CD14-positive monocyte (primary cell): Measurements from ENCODE around the gene GRWD1. TPM values are rescaled to one million over a fixed set of nuclear protein-coding genes. Genes with fewer than 3 reads are reported as not detected.

Experiments used
- DNase-seq, 3 donors: peaks; one replicate each; pipeline ENCODE4 v3.0.0-alpha.2; 2011 to 2022
- H2AFZ ChIP-seq: 2 replicates; pipeline ENCODE4 v1.6.0; 2012; ENCODE audit warnings: mild to moderate bottlenecking, low read depth, low read length, inconsistent platforms; ENCODE audit not compliant: insufficient read depth, poor library complexity, severe bottlenecking
- H3K27ac ChIP-seq, 2 donors: 1 replicate in 1 of 2; 2 replicates in 1 of 2; pipeline ENCODE4 v1.5.1; 2012 to 2013; ENCODE audit warnings: low read length in 2 of 2, control low read depth in 1 of 2, inconsistent platforms in 1 of 2, low read depth in 1 of 2, mild to moderate bottlenecking in 1 of 2
- H3K27me3 ChIP-seq, 2 donors: one replicate each; pipeline versions ENCODE4 v1.6.0 to v1.6.1; 2011 to 2013; ENCODE audit warnings: low read length in 2 of 2; ENCODE audit not compliant: control insufficient read depth in 2 of 2, insufficient read depth in 2 of 2
- H3K36me3 ChIP-seq, 2 donors: replicated peaks in 1 of 2; 1 replicate in 1 of 2; 2 replicates in 1 of 2; pipeline versions ENCODE4 v1.5.1 to v1.6.1; 2012 to 2013; ENCODE audit warnings: low read length in 2 of 2, control low read depth in 1 of 2, inconsistent platforms in 1 of 2, mild to moderate bottlenecking in 1 of 2; ENCODE audit not compliant: insufficient read depth in 2 of 2, control insufficient read depth in 1 of 2
- H3K4me1 ChIP-seq, 2 donors: 1 replicate in 1 of 2; 2 replicates in 1 of 2; pipeline versions ENCODE4 v1.5.1 to v1.6.1; 2012 to 2013; ENCODE audit warnings: low read length in 2 of 2, control low read depth in 1 of 2, inconsistent platforms in 1 of 2, mild to moderate bottlenecking in 1 of 2, moderate library complexity in 1 of 2; ENCODE audit not compliant: insufficient read depth in 2 of 2, control insufficient read depth in 1 of 2
- H3K4me2 ChIP-seq: replicated peaks from 2 replicates; pipeline ENCODE3; 2012; ENCODE audit warnings: low read length, moderate library complexity, mild to moderate bottlenecking; ENCODE audit not compliant: poor library complexity, severe bottlenecking; ENCODE audit errors: extremely low read depth
- H3K4me3 ChIP-seq, 3 experiments: fragments of 200-600 bp in 1 of 3; sonication (generic) in 1 of 3; replicated peaks in 1 of 3; 1 replicate in 2 of 3; 2 replicates in 1 of 3; pipeline ENCODE4 v1.5.1; 2011 to 2013; ENCODE audit warnings: low read length in 3 of 3, mild to moderate bottlenecking in 3 of 3, control low read depth in 2 of 3, low read depth in 2 of 3, inconsistent platforms in 1 of 3, moderate library complexity in 1 of 3
- H3K79me2 ChIP-seq: 2 replicates; pipeline ENCODE4 v1.6.0; 2012; ENCODE audit warnings: mild to moderate bottlenecking, control low read depth, inconsistent platforms, low read length, moderate library complexity; ENCODE audit not compliant: insufficient read depth
- H3K9ac ChIP-seq: 2 replicates; pipeline ENCODE4 v1.6.0; 2017; ENCODE audit warnings: low read length, mild to moderate bottlenecking; ENCODE audit not compliant: insufficient read depth, poor library complexity, severe bottlenecking
- H3K9me3 ChIP-seq, 2 donors: replicated peaks in 1 of 2; 1 replicate in 1 of 2; 2 replicates in 1 of 2; pipeline versions ENCODE4 v1.5.1 to v1.6.1; 2012 to 2013; ENCODE audit warnings: low read length in 2 of 2, control low read depth in 1 of 2; ENCODE audit not compliant: control insufficient read depth in 1 of 2, insufficient read depth in 1 of 2
- H4K20me1 ChIP-seq: 2 replicates; pipeline ENCODE4 v1.6.0; 2012; ENCODE audit warnings: mild to moderate bottlenecking, low read length, control low read depth, moderate library complexity; ENCODE audit not compliant: insufficient read depth
- H3K27ac Mint-ChIP-seq, 7 donors: one replicate each; pipeline ENCODE4 v1.8.0; 2020; ENCODE audit warnings: mild to moderate bottlenecking in 7 of 7, mixed read lengths in 7 of 7, moderate library complexity in 6 of 7, inconsistent platforms in 2 of 7
- H3K27me3 Mint-ChIP-seq, 3 donors: one replicate each; pipeline ENCODE4 v1.8.0; 2021 to 2022; ENCODE audit warnings: low read depth in 3 of 3, mild to moderate bottlenecking in 3 of 3, mixed read lengths in 3 of 3, moderate library complexity in 3 of 3, inconsistent platforms in 1 of 3
- H3K36me3 Mint-ChIP-seq, 2 donors: one replicate each; pipeline ENCODE4 v1.8.0; 2020; ENCODE audit warnings: mixed read lengths in 2 of 2, inconsistent platforms in 1 of 2, mild to moderate bottlenecking in 1 of 2
- H3K4me1 Mint-ChIP-seq: one replicate; pipeline ENCODE4 v1.8.0; 2020; ENCODE audit warnings: mild to moderate bottlenecking, mixed read lengths
- H3K4me3 Mint-ChIP-seq, 2 donors: one replicate each; pipeline ENCODE4 v1.8.0; 2020; ENCODE audit warnings: mild to moderate bottlenecking in 2 of 2, mixed read lengths in 2 of 2, moderate library complexity in 1 of 2
- H3K9me3 Mint-ChIP-seq, 7 donors: one replicate each; pipeline ENCODE4 v1.8.0; 2020 to 2022; ENCODE audit warnings: mixed read lengths in 7 of 7, mild to moderate bottlenecking in 6 of 7, moderate library complexity in 6 of 7, inconsistent platforms in 2 of 7
- WGBS: methylation state at CpG from one replicate; pipeline ENCODE4 v1.1.5; 2013; ENCODE audit warnings: missing lambda C conversion rate; ENCODE audit not compliant: insufficient coverage; 5-methylcytosine and 5-hydroxymethylcytosine counted together
- intact Hi-C, 2 donors: fragments of 100-400 bp; cut with micrococcal nuclease; formaldehyde crosslinking; loops; one replicate each; pipeline versions ENCODE4 v1.15.0 to v1.15.1; 2023
- polyA plus RNA-seq, 3 donors: library from polyadenylated mRNA; depleted of rRNA in 1 of 3; unstranded in 2 of 3; stranded (reverse) in 1 of 3; fragments of 300-500 nt in 2 of 3; fragments of >200 nt in 1 of 3; fragmentation: Illumina TruSeq in 2 of 3; gene quantifications; 1 replicate in 2 of 3; 2 replicates in 1 of 3; pipeline ENCODE4 v1.2.3, GENCODE V29; 2012 to 2021
- TF ChIP-seq, protein P1 (sequence below): fragments of 200-600 bp; IDR thresholded peaks from one replicate; pipeline ENCODE4 v1.8.0; 2022; ENCODE audit warnings: antibody characterized with exemption, mild to moderate bottlenecking

Gene GRWD1
- polyA plus RNA-seq, 3 donors, result 3.7 to 13.9 (median 10.0) TPM

DNA sequence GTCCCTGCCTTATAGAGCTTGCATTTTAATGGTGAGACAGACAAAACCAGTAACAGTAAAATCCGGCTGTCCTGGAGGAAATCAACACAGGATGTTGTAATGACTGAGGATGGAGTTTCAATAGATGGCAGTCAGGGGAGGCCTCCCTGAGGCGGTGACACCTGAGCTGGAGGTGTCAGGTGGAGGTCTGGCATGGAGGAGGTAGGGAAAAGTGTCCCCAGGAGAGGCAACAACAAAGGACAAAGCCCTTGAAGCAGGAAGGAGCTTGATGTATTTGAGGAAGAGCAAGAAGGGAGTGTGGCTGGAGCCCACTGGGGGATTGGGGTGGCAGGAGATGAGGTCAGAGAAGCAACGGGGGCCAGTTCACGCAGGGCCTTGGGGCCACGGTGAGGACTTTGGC lies 44.5 kb upstream of the GRWD1 start:
- H3K79me2 ChIP-seq, result no peaks in the 10 kb centered on the region
- H3K9me3 ChIP-seq, result peaks cover 0 to 4% of the 10 kb centered on the region in 2 donors
- peaks cover 2 to 23% (median 13%) of the 10 kb centered on the region in 7 donors for H3K9me3 Mint-ChIP-seq
- peaks cover 32 to 39% of the 10 kb centered on the region in 2 donors for H3K4me1 ChIP-seq
- WGBS, result 77% methylated on average over 5 of the region's 5 CpGs
- TF ChIP-seq, protein P1, sequence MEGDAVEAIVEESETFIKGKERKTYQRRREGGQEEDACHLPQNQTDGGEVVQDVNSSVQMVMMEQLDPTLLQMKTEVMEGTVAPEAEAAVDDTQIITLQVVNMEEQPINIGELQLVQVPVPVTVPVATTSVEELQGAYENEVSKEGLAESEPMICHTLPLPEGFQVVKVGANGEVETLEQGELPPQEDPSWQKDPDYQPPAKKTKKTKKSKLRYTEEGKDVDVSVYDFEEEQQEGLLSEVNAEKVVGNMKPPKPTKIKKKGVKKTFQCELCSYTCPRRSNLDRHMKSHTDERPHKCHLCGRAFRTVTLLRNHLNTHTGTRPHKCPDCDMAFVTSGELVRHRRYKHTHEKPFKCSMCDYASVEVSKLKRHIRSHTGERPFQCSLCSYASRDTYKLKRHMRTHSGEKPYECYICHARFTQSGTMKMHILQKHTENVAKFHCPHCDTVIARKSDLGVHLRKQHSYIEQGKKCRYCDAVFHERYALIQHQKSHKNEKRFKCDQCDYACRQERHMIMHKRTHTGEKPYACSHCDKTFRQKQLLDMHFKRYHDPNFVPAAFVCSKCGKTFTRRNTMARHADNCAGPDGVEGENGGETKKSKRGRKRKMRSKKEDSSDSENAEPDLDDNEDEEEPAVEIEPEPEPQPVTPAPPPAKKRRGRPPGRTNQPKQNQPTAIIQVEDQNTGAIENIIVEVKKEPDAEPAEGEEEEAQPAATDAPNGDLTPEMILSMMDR, result no peak
- no peak overlapping the region for H2AFZ ChIP-seq
- no peak overlapping the region for H3K4me2 ChIP-seq
- H3K27ac ChIP-seq, result no peak overlapping the region
- H3K27ac Mint-ChIP-seq, result no peak overlapping the region
- H3K36me3 Mint-ChIP-seq, result peaks cover 0 to 7% of the 10 kb centered on the region in 2 donors
- H3K9ac ChIP-seq, result no peak overlapping the region
- peaks cover 21 to 24% (median 24%) of the 10 kb centered on the region in 3 donors for H3K27me3 Mint-ChIP-seq
- H3K4me1 Mint-ChIP-seq, result peaks cover 41% of the 10 kb centered on the region
- intact Hi-C loops, result no loop called here
- no peaks in the 10 kb centered on the region for H3K36me3 ChIP-seq
- H4K20me1 ChIP-seq, result no peaks in the 10 kb centered on the region
- H3K4me3 Mint-ChIP-seq, result no peak overlapping the region
- H3K4me3 ChIP-seq, result no peak overlapping the region
- H3K27me3 ChIP-seq, result peaks cover 15 to 18% of the 10 kb centered on the region in 2 donors
- no peak for DNase-seq

DNA sequence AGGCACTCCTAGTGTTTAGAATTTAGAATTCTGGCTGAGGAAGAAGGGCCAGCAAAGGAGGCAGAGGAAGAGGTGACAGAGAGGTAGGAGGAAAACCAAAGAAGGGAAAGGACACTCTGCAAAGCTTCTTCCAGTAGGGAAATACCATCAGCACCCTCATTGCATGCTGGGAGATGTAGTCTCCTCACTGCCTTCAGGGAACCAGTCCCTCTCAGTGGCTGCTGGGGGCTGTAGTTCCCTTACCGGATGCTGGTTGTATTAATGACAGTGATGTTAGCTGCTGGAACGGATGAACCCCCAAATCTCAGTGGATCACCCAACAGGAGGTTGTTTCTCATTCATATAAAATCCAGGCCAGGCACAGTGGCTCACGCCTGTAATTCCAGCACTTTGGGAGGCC lies 42.2 kb upstream of the GRWD1 start:
- TF ChIP-seq, protein P1, result no peak
- H3K4me1 Mint-ChIP-seq, result peaks cover 25% of the 10 kb centered on the region
- Histone ChIP-seq H3K4me2 (no peak overlapping the region), H3K9ac (no peak overlapping the region), H3K9me3 (peaks cover 0 to 4% of the 10 kb centered on the region in 2 donors), H3K27ac (no peak overlapping the region), H3K4me1 (peaks cover 19% of the 10 kb centered on the region in 2 donors), H3K27me3 (no peaks in the 10 kb centered on the region), H3K36me3 (no peaks in the 10 kb centered on the region), H3K4me3 (no peak overlapping the region), H2AFZ (no peak overlapping the region), H4K20me1 (no peaks in the 10 kb centered on the region), H3K79me2 (no peaks in the 10 kb centered on the region)
- H3K9me3 Mint-ChIP-seq, result peaks cover 2 to 10% (median 7%) of the 10 kb centered on the region in 7 donors
- H3K36me3 Mint-ChIP-seq, result no peaks in the 10 kb centered on the region
- no peak overlapping the region for H3K4me3 Mint-ChIP-seq
- intact Hi-C loops, result no loop called here
- peak; percentile 46 to 71 (median 67) for DNase-seq
- H3K27me3 Mint-ChIP-seq, result peaks cover 7 to 16% (median 12%) of the 10 kb centered on the region in 3 donors
- WGBS, result 35% methylated on average over 2 of the region's 3 CpGs
- H3K27ac Mint-ChIP-seq, result peak overlapping the region in 2 of 7 donors; percentile 27 to 54
